Upper lobe of left lung (tissue), 6 donors: Measurements from ENCODE around the gene TCF7L2. TPM values are rescaled to one million over a fixed set of nuclear protein-coding genes. Genes with fewer than 3 reads are reported as not detected.

ENCODE experiments used
- ATAC-seq, 2 donors: fragments of 200-7000 bp; cut with Tn5 transposase; one replicate each; pipeline ENCODE4 v1.9.1; 2022; ENCODE audit warnings: mild to moderate bottlenecking in 2 of 2, moderate library complexity in 2 of 2; ENCODE audit not compliant: low FRiP score in 2 of 2
- DNase-seq, 2 donors: peaks; one replicate each; pipeline ENCODE4 v3.0.0-alpha.2; 2019 to 2020
- H3K27ac ChIP-seq, 4 donors: fragments of 200-600 bp; sonication (generic); one replicate each; pipeline ENCODE4 v1.5.1; 2016 to 2019
- H3K27me3 ChIP-seq, 4 donors: fragments of 200-600 bp; sonication (generic); one replicate each; pipeline ENCODE4 v1.5.1; 2017 to 2019
- H3K36me3 ChIP-seq, 4 donors: fragments of 200-600 bp; sonication (generic); one replicate each; pipeline ENCODE4 v1.5.1; 2016 to 2019
- H3K4me1 ChIP-seq, 4 donors: fragments of 200-600 bp; sonication (generic); one replicate each; pipeline ENCODE4 v1.5.1; 2018 to 2019
- H3K4me3 ChIP-seq, 4 donors: fragments of 200-600 bp; sonication (generic); one replicate each; pipeline ENCODE4 v1.5.1; 2017 to 2019; ENCODE audit warnings: mild to moderate bottlenecking in 2 of 4, moderate library complexity in 1 of 4
- H3K9me3 ChIP-seq, 4 donors: fragments of 200-600 bp; sonication (generic); one replicate each; pipeline ENCODE4 v1.5.1; 2018 to 2019
- CTCF ChIP-seq, 6 experiments: fragments of 450-650 bp in 4 of 6; fragments of 200-600 bp in 2 of 6; sonication (generic) in 2 of 6; IDR thresholded peaks; one replicate each; pipeline ENCODE4 v1.5.1; 2016 to 2019; ENCODE audit warnings: antibody characterized with exemption in 6 of 6
- EP300 ChIP-seq, 4 donors: sonication (generic); formaldehyde crosslinking; IDR thresholded peaks; one replicate each; pipeline ENCODE4 v1.5.1; 2017; ENCODE audit warnings: antibody characterized with exemption in 4 of 4, control low read depth in 2 of 4
- POLR2A ChIP-seq, 4 donors: fragments of 450-650 bp; IDR thresholded peaks; one replicate each; pipeline ENCODE4 v1.5.1; 2016 to 2017; ENCODE audit warnings: antibody characterized with exemption in 4 of 4, mild to moderate bottlenecking in 2 of 4
- POLR2AphosphoS5 ChIP-seq, 2 donors: sonication (generic); formaldehyde crosslinking; IDR thresholded peaks; one replicate each; pipeline ENCODE4 v1.5.1; 2017; ENCODE audit warnings: antibody characterized with exemption in 2 of 2
- WGBS, 2 donors: methylation state at CpG; one replicate each; pipeline ENCODE4 v1.1.5; 2017 to 2018; 5-methylcytosine and 5-hydroxymethylcytosine counted together
- total RNA-seq, 6 donors: library from RNA; depleted of rRNA in 4 of 6; stranded (reverse); fragments of >200 nt in 4 of 6; gene quantifications; one replicate each; pipeline versions ENCODE4 v1.1.0 to v1.2.1, GENCODE V29; 2016 to 2021
- donor health status: DM: no; HTN: no; CAD: no; lungs with moderate emphysema.
- donor health status: DM: no; HTN: yes; CAD: no; lungs with severe emphysema.

Gene TCF7L2
- total RNA-seq, 6 donors from 2014 or later, result 15.5 to 80.3 (median 48.1) TPM

DNA sequence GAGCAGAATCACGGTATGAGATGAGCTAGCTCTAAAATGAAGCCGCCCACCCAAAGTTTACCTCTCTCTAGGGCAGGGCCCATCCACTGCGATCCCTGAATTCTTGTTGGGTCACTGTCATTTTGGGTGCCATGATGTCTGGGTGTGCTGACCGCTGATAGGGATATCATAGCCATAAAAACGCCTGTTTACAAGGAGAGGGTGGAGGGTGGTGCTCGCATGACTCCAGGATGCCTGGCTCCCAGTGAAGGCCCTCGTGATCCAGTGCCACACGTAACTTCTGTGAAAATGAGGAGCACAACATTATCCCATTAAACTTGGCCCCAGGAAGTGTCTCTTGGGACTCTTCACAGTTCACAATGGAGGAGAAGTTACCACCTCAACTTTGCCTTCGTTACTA is 139.5 kb downstream of the TCF7L2 start:
- H3K9me3 ChIP-seq, result no peaks in the 10 kb centered on the region
- TF ChIP-seq CTCF (IDR thresholded peaks at IDR 0.05) (no peak), EP300 (IDR thresholded peaks at IDR 0.05) (no peak), POLR2A (IDR thresholded peaks at IDR 0.05) (no peak), POLR2AphosphoS5 (IDR thresholded peaks at IDR 0.05) (no peak)
- DNase-seq (no peak), ATAC-seq (no peak)
- no peaks in the 10 kb centered on the region for H3K27me3 ChIP-seq
- H3K4me1 ChIP-seq, result peaks cover 24 to 29% (median 27%) of the 10 kb centered on the region in 4 donors
- no peak overlapping the region for H3K27ac ChIP-seq
- WGBS, 2 donors, result 81 to 95% methylated on average over 8 to 9 of the region's 9 CpGs
- H3K36me3 ChIP-seq, result peaks cover 0 to 4% (median 0%) of the 10 kb centered on the region in 4 donors
- H3K4me3 ChIP-seq, result no peak overlapping the region

DNA sequence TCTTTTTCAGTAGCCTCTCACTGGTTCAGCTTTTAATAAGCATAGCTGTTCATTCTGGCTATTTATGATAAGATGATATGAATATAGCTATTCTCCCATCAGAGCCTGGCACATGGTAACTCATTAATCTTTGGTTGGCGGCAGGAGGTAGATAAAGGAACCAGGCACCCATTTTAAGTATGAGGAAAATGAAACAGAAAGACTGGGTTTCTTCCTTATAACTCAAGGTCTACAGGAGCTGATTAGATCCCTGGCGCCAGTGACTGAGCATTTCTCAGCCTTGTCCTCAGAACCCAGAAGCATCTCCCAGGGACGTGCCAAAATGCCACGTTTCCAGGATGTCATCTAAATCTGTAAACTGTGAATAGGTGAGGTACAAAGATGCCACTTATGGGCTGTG is 141.9 kb downstream of the TCF7L2 start:
- TF ChIP-seq EP300 (IDR thresholded peaks at IDR 0.05) (no peak), CTCF (IDR thresholded peaks at IDR 0.05) (no peak), POLR2A (IDR thresholded peaks at IDR 0.05) (no peak)
- DNase-seq (no peak), ATAC-seq (no peak)
- H3K4me1 ChIP-seq, result peaks cover 24 to 36% (median 29%) of the 10 kb centered on the region in 4 donors
- H3K27me3 ChIP-seq, result no peaks in the 10 kb centered on the region
- WGBS, 2 donors, result 85 to 87% methylated on average over 4 of the region's 4 CpGs
- H3K27ac ChIP-seq, result peak overlapping the region in 1 of 4 donors; percentile 32
- H3K4me3 ChIP-seq, result no peak overlapping the region
- H3K36me3 ChIP-seq, result peaks cover 0 to 4% (median 0%) of the 10 kb centered on the region in 4 donors
- no peaks in the 10 kb centered on the region for H3K9me3 ChIP-seq

GRCh38 chr10:113093188-113094113 is 143.4 kb downstream of the TCF7L2 start:
- TF ChIP-seq EP300 (IDR thresholded peaks at IDR 0.05), result no peak
- TF ChIP-seq POLR2AphosphoS5 (IDR thresholded peaks at IDR 0.05), result no peak
- no peak for TF ChIP-seq POLR2A (IDR thresholded peaks at IDR 0.05)
- TF ChIP-seq CTCF (IDR thresholded peaks at IDR 0.05), result no peak
- Histone ChIP-seq H3K9me3 (no peaks in the 10 kb centered on the region), H3K27ac (peak overlapping the region in 2 of 4 donors; percentile 32 to 44), H3K4me3 (no peak overlapping the region), H3K36me3 (peaks cover 0 to 4% (median 0%) of the 10 kb centered on the region in 4 donors), H3K27me3 (no peaks in the 10 kb centered on the region), H3K4me1 (peaks cover 16 to 32% (median 24%) of the 10 kb centered on the region in 4 donors)
- WGBS, 2 donors, result 48 to 66% methylated on average over 10 of the region's 10 CpGs
- ATAC-seq, result no peak
- no peak for DNase-seq

GRCh38 chr10:113094114-113094486 is 144.1 kb downstream of the TCF7L2 start:
- ATAC-seq (peak in 1 of 2 donors; percentile 67), DNase-seq (no peak)
- H3K4me1 ChIP-seq, result peaks cover 16 to 32% (median 25%) of the 10 kb centered on the region in 4 donors
- peak overlapping the region in 2 of 4 donors; percentile 32 to 44 for H3K27ac ChIP-seq
- TF ChIP-seq EP300 (IDR thresholded peaks at IDR 0.05) (no peak), POLR2A (IDR thresholded peaks at IDR 0.05) (no peak), CTCF (IDR thresholded peaks at IDR 0.05) (no peak), POLR2AphosphoS5 (IDR thresholded peaks at IDR 0.05) (no peak)
- H3K9me3 ChIP-seq, result no peaks in the 10 kb centered on the region
- H3K36me3 ChIP-seq, result peaks cover 0 to 4% (median 0%) of the 10 kb centered on the region in 4 donors
- 23 to 45% methylated on average over 3 of the region's 3 CpGs for WGBS, 2 donors
- H3K4me3 ChIP-seq, result no peak overlapping the region
- no peaks in the 10 kb centered on the region for H3K27me3 ChIP-seq
